ENCODE results near the gene TRIM62.

Gene TRIM62

DNA sequence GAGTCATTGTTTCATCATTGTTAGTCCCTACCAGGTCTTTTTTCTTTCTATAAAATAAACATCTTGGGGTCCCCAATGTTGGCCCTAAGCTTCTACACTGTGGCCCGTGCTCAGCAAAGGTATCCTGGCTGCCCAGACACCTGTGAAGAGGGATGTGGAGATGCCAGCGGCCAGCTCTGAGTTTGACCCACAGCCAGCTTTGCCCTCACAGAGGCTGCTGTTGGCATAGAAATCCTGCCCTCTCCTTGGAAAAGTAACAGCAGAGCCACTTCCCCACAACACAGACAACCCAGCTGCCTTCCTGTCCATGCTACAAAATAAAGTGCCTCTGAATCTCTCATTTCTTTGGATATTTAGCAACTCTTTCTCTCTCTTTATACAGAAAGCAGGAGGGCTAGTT is 6.0 kb downstream of the TRIM62 start:
- DNase-seq (ENCODE audit: extremely low read depth, low read depth): no peak
- TF ChIP-seq, protein P1, sequence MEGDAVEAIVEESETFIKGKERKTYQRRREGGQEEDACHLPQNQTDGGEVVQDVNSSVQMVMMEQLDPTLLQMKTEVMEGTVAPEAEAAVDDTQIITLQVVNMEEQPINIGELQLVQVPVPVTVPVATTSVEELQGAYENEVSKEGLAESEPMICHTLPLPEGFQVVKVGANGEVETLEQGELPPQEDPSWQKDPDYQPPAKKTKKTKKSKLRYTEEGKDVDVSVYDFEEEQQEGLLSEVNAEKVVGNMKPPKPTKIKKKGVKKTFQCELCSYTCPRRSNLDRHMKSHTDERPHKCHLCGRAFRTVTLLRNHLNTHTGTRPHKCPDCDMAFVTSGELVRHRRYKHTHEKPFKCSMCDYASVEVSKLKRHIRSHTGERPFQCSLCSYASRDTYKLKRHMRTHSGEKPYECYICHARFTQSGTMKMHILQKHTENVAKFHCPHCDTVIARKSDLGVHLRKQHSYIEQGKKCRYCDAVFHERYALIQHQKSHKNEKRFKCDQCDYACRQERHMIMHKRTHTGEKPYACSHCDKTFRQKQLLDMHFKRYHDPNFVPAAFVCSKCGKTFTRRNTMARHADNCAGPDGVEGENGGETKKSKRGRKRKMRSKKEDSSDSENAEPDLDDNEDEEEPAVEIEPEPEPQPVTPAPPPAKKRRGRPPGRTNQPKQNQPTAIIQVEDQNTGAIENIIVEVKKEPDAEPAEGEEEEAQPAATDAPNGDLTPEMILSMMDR (IDR thresholded peaks at IDR 0.05; ENCODE audit: low read depth, low read length, missing control alignments): no peak

GRCh38 chr1:33173091-33173490 is 8.8 kb downstream of the TRIM62 start:
- DNase-seq (ENCODE audit: extremely low read depth, low read depth): no peak
- no peak overlapping the region for H3K4me3 ChIP-seq (replicated peaks; ENCODE audit: low read depth, low read length)
- TF ChIP-seq, protein P1 (IDR thresholded peaks at IDR 0.05; ENCODE audit: low read depth, low read length, missing control alignments): no peak

More for the DNA sequence above, 6.0 kb downstream of the TRIM62 start:
- H3K4me3 ChIP-seq (replicated peaks; ENCODE audit: low read depth, low read length): no peak overlapping the region

GRCh38 chr1:33171977-33172813 is 9.6 kb downstream of the TRIM62 start:
- TF ChIP-seq, protein P1 (IDR thresholded peaks at IDR 0.05; ENCODE audit: low read depth, low read length, missing control alignments): no peak
- DNase-seq (ENCODE audit: extremely low read depth, low read depth): no peak
- H3K4me3 ChIP-seq (replicated peaks; ENCODE audit: low read depth, low read length): no peak overlapping the region

- TF ChIP-seq, protein P1 (IDR thresholded peaks at IDR 0.05; ENCODE audit: low read depth, low read length, missing control alignments): no peak
- DNase-seq (ENCODE audit: extremely low read depth, low read depth): no peak
- no peak overlapping the region for H3K4me3 ChIP-seq (replicated peaks; ENCODE audit: low read depth, low read length)
Measured at GRCh38 chr1:33170351-33171274, 11.2 kb downstream of the TRIM62 start.

DNA sequence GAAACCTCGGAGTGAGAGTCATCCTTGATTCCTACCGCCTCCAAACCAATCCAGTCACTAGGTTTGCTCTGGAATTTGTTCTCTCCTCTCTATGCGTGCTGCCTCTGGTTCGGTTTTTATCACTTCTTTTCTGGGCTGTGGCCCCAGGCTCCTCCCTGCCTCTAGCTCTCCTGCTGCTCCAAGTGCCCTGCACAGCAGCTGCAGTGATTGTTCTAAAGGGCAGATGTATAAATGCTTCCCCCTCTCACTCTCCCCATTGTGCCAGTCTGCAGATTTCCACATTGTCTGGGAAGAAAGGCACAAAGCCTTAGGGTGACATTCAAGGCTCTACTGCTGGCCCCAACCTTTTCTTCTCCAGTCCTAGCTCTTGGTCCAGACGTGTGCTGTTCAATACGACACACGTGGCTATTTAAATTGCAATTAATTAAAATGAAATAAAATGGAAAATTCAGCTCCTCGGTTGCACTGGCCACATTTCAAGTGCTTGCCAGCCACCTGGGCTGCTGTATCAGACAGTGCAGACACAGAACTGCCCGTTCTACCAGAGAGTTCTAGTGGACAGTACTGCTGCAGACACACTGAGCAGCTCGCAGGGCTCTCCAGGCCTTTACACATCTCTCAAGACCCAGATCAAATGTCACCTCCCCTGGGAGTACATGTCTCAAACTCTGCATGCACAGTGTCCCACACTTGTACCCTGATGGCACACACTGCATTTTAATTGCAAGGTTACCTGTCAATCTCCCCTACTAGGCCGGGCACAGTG is 12.4 kb downstream of the TRIM62 start:
- H3K4me3 ChIP-seq (replicated peaks; ENCODE audit: low read depth, low read length): no peak overlapping the region
- DNase-seq (ENCODE audit: extremely low read depth, low read depth): no peak
- TF ChIP-seq, protein P1 (IDR thresholded peaks at IDR 0.05; ENCODE audit: low read depth, low read length, missing control alignments): no peak

GRCh38 chr1:33168556-33169289 is 13.1 kb downstream of the TRIM62 start:
- TF ChIP-seq, protein P1 (IDR thresholded peaks at IDR 0.05; ENCODE audit: low read depth, low read length, missing control alignments): no peak
- no peak for DNase-seq (ENCODE audit: extremely low read depth, low read depth)
- no peak overlapping the region for H3K4me3 ChIP-seq (replicated peaks; ENCODE audit: low read depth, low read length)

All from HFF-Myc (cell line).